A673 (cell line): ENCODE measurements around the gene TANC1. TPM values are rescaled to one million over a fixed set of nuclear protein-coding genes. Genes with fewer than 3 reads are reported as not detected.

Experiments
- BruUV-seq: library from RNA; stranded (reverse); fragments of 400-500 nt; replicated peaks from 2 replicates; lab custom pipeline; 2021; lab: Mats Ljungman, UMichigan
- CTCF ChIA-PET: fragments of 300-600 bp; sonication (Branson Sonifier 250); formaldehyde crosslinking; loops from one replicate; lab custom pipeline; 2022; ENCODE audit warnings: antibody characterized with exemption; lab: Charles Lee
- POLR2A ChIA-PET: fragments of 300-600 bp; sonication (Branson Sonifier 250); formaldehyde crosslinking; loops from one replicate; lab custom pipeline; 2022; ENCODE audit warnings: antibody characterized with exemption; ENCODE audit not compliant: low non-redundant PET; lab: Charles Lee
- DNase-seq: peaks from one replicate; pipeline ENCODE4 v3.0.0-alpha.2; 2015; ENCODE audit warnings: low spot score
- H3K27ac ChIP-seq: fragments of 200-600 bp; sonication (generic); 2 replicates; pipeline ENCODE4 v1.5.1; 2016; ENCODE audit warnings: mixed run types, low read depth, mild to moderate bottlenecking, mixed read lengths, antibody characterized with exemption, low read length; ENCODE audit not compliant: poor library complexity, severe bottlenecking
- H3K27me3 ChIP-seq: fragments of 200-600 bp; sonication (generic); replicated peaks from 2 replicates; pipeline ENCODE4 v1.6.1; 2017; ENCODE audit warnings: mixed run types, low read depth, mild to moderate bottlenecking, mixed read lengths, antibody characterized with exemption, low read length; ENCODE audit not compliant: insufficient read depth, poor library complexity
- H3K36me3 ChIP-seq: fragments of 200-600 bp; sonication (generic); 2 replicates; pipeline ENCODE4 v1.6.1; 2016; ENCODE audit warnings: mixed run types, mild to moderate bottlenecking, mixed read lengths, antibody characterized with exemption, low read length; ENCODE audit not compliant: insufficient read depth, poor library complexity, severe bottlenecking
- H3K4me1 ChIP-seq: fragments of 200-600 bp; sonication (generic); 2 replicates; pipeline ENCODE4 v1.6.1; 2017; ENCODE audit warnings: mixed run types, mild to moderate bottlenecking, mixed read lengths, antibody characterized with exemption, low read length; ENCODE audit not compliant: insufficient read depth, poor library complexity, severe bottlenecking
- H3K4me3 ChIP-seq: fragments of 200-600 bp; sonication (generic); 2 replicates; pipeline ENCODE4 v1.5.1; 2016; ENCODE audit warnings: low read depth, mixed run types, mild to moderate bottlenecking, mixed read lengths, low read length; ENCODE audit not compliant: poor library complexity, severe bottlenecking
- H3K9me3 ChIP-seq: fragments of 200-600 bp; sonication (generic); 2 replicates; pipeline ENCODE4 v1.6.1; 2016; ENCODE audit warnings: mixed run types, low read depth, mild to moderate bottlenecking, mixed read lengths, antibody characterized with exemption, low read length; ENCODE audit not compliant: poor library complexity, severe bottlenecking
- CTCF ChIP-seq: fragments of 300-800, 200-600 bp; sonication (generic); conservative IDR thresholded peaks from 2 replicates; pipeline ENCODE4 v1.5.1; 2017; ENCODE audit warnings: low read depth, mild to moderate bottlenecking, antibody characterized with exemption, low read length, moderate library complexity, mixed read lengths
- EZH2 ChIP-seq: fragments of 200-600 bp; sonication (generic); IDR thresholded peaks from 2 replicates; pipeline ENCODE4 v1.6.1; 2017; ENCODE audit warnings: borderline replicate concordance, low read depth, mild to moderate bottlenecking, mixed read lengths, antibody characterized with exemption, low read length; ENCODE audit not compliant: poor library complexity, severe bottlenecking
- intact Hi-C: fragments of 100-400 bp; cut with micrococcal nuclease; formaldehyde crosslinking; loops from one replicate; pipeline ENCODE4 v1.10.0; 2022; ENCODE audit not compliant: unreplicated experiment
- total RNA-seq: library from RNA; stranded (reverse); gene quantifications from 2 replicates; pipeline ENCODE4 v1.2.3, GENCODE V29; 2021

Gene TANC1
- total RNA-seq, 1 experiment from 2014 or later: 9.0 TPM

GRCh38 chr2:159251296-159252173, 283.1 kb downstream of the TANC1 start:
- no peak overlapping the region for H3K27ac ChIP-seq
- peak; percentile 34 for DNase-seq
- H3K9me3 ChIP-seq: no peaks in the 10 kb centered on the region
- TF ChIP-seq CTCF (no peak), EZH2 (no peak)
- ChIA-PET POLR2A (no interaction called here), CTCF (no interaction called here)
- intact Hi-C loops: no loop called here
- no peaks in the 10 kb centered on the region for H3K4me1 ChIP-seq
- no peaks in the 10 kb centered on the region for H3K36me3 ChIP-seq
- H3K4me3 ChIP-seq: no peak overlapping the region
- no TSS peak for BruUV-seq
- H3K27me3 ChIP-seq: no peaks in the 10 kb centered on the region

GRCh38 chr2:159252905-159253304, 284.5 kb downstream of the TANC1 start:
- ChIA-PET CTCF (no interaction called here), POLR2A (no interaction called here)
- no TSS peak for BruUV-seq
- Histone ChIP-seq H3K9me3 (no peaks in the 10 kb centered on the region), H3K27ac (no peak overlapping the region), H3K36me3 (no peaks in the 10 kb centered on the region), H3K27me3 (no peaks in the 10 kb centered on the region), H3K4me1 (no peaks in the 10 kb centered on the region), H3K4me3 (no peak overlapping the region)
- no peak for DNase-seq
- intact Hi-C loops: no loop called here
- no peak for TF ChIP-seq CTCF
- no peak for TF ChIP-seq EZH2

GRCh38 chr2:159256159-159256558, 287.7 kb downstream of the TANC1 start:
- Histone ChIP-seq H3K9me3 (no peaks in the 10 kb centered on the region), H3K27me3 (no peaks in the 10 kb centered on the region), H3K27ac (no peak overlapping the region), H3K4me3 (no peak overlapping the region), H3K36me3 (no peaks in the 10 kb centered on the region), H3K4me1 (no peaks in the 10 kb centered on the region)
- ChIA-PET CTCF (no interaction called here), POLR2A (no interaction called here)
- intact Hi-C loops: no loop called here
- TF ChIP-seq EZH2: no peak
- TF ChIP-seq CTCF: no peak
- BruUV-seq: no TSS peak
- DNase-seq: no peak
